HepG2 (cell line): ENCODE data around the gene PRR12. TPM values are rescaled to one million over a fixed set of nuclear protein-coding genes. Genes with fewer than 3 reads are reported as not detected.

Source experiments
- ISL2 ChIP-seq: sonication (generic); formaldehyde crosslinking; IDR thresholded peaks from 2 replicates; pipeline ENCODE4 v1.5.0; 2020; ENCODE audit warnings: missing genetic modification reagents
- MAF1 ChIP-seq: sonication (generic); formaldehyde crosslinking; IDR thresholded peaks from 2 replicates; pipeline ENCODE4 v1.5.0; 2020; ENCODE audit warnings: missing genetic modification reagents, borderline replicate concordance
- NR2C2 ChIP-seq: sonication (generic); formaldehyde crosslinking; IDR thresholded peaks from 2 replicates; pipeline ENCODE4 v1.4.0; 2020; ENCODE audit warnings: missing genetic modification reagents, mild to moderate bottlenecking, moderate library complexity, borderline replicate concordance
- RELA ChIP-seq: sonication (generic); formaldehyde crosslinking; IDR thresholded peaks from 2 replicates; pipeline ENCODE4 v1.4.0; 2020; ENCODE audit warnings: missing genetic modification reagents
- REXO4 ChIP-seq: sonication (generic); formaldehyde crosslinking; IDR thresholded peaks from 2 replicates; pipeline ENCODE4 v1.8.0; 2022; ENCODE audit warnings: missing genetic modification reagents, mild to moderate bottlenecking, borderline replicate concordance
- YEATS2 ChIP-seq: sonication (generic); formaldehyde crosslinking; IDR thresholded peaks from 2 replicates; pipeline ENCODE4 v1.4.0; 2020; ENCODE audit warnings: missing genetic modification reagents, borderline replicate concordance
- ZNF367 ChIP-seq: sonication (generic); formaldehyde crosslinking; IDR thresholded peaks from 2 replicates; pipeline ENCODE4 v1.4.0; 2020; ENCODE audit warnings: missing genetic modification reagents, borderline replicate concordance
- ZNF605 ChIP-seq: sonication (generic); formaldehyde crosslinking; IDR thresholded peaks from 2 replicates; pipeline ENCODE4 v1.8.0; 2022; ENCODE audit warnings: mild to moderate bottlenecking, missing genetic modification reagents
- polyA plus RNA-seq, 8 experiments: library from polyadenylated mRNA; depleted of rRNA in 3 of 8; stranded (reverse) in 7 of 8; unstranded in 1 of 8; fragments of >200 nt; fragmentation: Illumina TruSeq in 4 of 8; extraction: Trizol in 4 of 8; gene quantifications; 2 replicates each; pipeline versions ENCODE4 v1.2.1 to v1.2.3, GENCODE V29; 2011 to 2016; ENCODE audit warnings: low read depth in 4 of 8, missing spikeins in 1 of 8, mixed read lengths in 1 of 8; ENCODE audit not compliant: insufficient read depth in 1 of 8
- total RNA-seq, 5 experiments: library from RNA; depleted of rRNA; stranded (reverse); fragments of >200 nt; fragmentation: Illumina TruSeq; extraction: Trizol; gene quantifications; 2 replicates each; pipeline ENCODE4 v1.2.3, GENCODE V29; 2016; ENCODE audit warnings: low read depth in 1 of 5
- TF ChIP-seq, protein P1 (sequence below): sonication (generic); formaldehyde crosslinking; IDR thresholded peaks from 2 replicates; pipeline ENCODE4 v1.4.0; 2020; ENCODE audit warnings: low read depth, missing genetic modification reagents
- TF ChIP-seq, protein P2 (sequence below): IDR thresholded peaks from 2 replicates; pipeline ENCODE4 v1.6.1; 2016; ENCODE audit warnings: missing compliant biosample characterization, missing genetic modification reagents, borderline replicate concordance
- TF ChIP-seq, protein P3 (sequence below): sonication (generic); formaldehyde crosslinking; IDR thresholded peaks from 2 replicates; pipeline ENCODE4 v1.8.0; 2022; ENCODE audit warnings: low read depth, missing genetic modification reagents
- TF ChIP-seq, protein P4 (sequence below): IDR thresholded peaks from 2 replicates; pipeline ENCODE4 v1.6.1; 2016; ENCODE audit warnings: missing biosample characterization, missing genetic modification reagents, low read depth
- TF ChIP-seq, protein P5 (sequence below): sonication (generic); formaldehyde crosslinking; IDR thresholded peaks from 2 replicates; pipeline ENCODE4 v1.4.0; 2020; ENCODE audit warnings: mild to moderate bottlenecking, missing genetic modification reagents, borderline replicate concordance

Gene PRR12
- total and polyA plus RNA-seq, 2 of the 13 experiments (the other 11 are each of a cell fraction or from before 2014, with no cell fraction given) = 0.62 to 1.5 TPM

DNA sequence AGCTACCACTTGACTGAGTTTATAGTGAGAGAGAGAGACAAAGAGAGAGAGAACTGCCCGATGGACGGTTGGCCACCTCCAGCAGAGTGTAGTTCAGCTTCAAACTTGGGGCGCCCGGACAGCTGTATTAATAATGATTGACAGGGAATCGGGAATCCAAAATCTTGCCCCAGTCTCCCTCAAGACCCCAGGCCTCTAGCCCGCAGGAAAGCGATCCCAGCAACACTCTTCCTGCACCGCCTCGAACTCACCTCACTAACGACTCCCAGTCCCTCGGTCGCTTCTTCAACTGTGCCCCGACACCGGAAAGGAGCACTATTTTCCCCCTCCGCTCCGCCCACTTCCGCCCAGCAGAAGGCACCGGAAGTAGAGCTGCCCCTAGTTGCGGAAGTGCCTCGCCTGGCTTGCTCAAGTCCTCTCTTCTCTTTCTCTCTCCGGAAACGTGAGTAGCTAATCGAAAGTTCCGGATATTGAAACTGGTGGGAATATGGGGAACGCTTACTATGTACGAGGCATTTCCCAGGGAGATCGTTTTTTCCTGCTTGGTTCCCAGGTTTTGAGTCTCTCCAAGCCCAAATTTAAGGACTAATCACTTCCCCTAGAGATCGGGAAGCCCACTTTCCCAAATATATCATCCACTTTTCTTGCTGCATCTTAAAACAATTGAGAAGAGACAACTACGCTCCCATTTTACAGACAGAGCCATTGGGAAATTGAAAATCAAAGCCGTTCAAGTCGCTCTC lies 10.5 kb upstream of the PRR12 start, which contains the start of gene NOSIP (continued):
- TF ChIP-seq, protein P1, sequence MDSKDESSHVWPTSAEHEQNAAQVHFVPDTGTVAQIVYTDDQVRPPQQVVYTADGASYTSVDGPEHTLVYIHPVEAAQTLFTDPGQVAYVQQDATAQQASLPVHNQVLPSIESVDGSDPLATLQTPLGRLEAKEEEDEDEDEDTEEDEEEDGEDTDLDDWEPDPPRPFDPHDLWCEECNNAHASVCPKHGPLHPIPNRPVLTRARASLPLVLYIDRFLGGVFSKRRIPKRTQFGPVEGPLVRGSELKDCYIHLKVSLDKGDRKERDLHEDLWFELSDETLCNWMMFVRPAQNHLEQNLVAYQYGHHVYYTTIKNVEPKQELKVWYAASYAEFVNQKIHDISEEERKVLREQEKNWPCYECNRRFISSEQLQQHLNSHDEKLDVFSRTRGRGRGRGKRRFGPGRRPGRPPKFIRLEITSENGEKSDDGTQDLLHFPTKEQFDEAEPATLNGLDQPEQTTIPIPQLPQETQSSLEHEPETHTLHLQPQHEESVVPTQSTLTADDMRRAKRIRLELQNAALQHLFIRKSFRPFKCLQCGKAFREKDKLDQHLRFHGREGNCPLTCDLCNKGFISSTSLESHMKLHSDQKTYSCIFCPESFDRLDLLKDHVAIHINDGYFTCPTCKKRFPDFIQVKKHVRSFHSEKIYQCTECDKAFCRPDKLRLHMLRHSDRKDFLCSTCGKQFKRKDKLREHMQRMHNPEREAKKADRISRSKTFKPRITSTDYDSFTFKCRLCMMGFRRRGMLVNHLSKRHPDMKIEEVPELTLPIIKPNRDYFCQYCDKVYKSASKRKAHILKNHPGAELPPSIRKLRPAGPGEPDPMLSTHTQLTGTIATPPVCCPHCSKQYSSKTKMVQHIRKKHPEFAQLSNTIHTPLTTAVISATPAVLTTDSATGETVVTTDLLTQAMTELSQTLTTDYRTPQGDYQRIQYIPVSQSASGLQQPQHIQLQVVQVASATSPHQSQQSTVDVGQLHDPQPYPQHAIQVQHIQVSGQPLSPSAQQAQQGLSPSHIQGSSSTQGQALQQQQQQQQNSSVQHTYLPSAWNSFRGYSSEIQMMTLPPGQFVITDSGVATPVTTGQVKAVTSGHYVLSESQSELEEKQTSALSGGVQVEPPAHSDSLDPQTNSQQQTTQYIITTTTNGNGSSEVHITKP = peak; percentile 64; the same call in 1 of the 2 replicates
- TF ChIP-seq YEATS2 (CRISPR knock-in tag) = peak; percentile 95
- TF ChIP-seq RELA (CRISPR knock-in tag) = 0 out of 2 replicates have a peak, but pooled peaks have one; percentile 55
- TF ChIP-seq NR2C2 = peak; percentile 93
- TF ChIP-seq, protein P2, sequence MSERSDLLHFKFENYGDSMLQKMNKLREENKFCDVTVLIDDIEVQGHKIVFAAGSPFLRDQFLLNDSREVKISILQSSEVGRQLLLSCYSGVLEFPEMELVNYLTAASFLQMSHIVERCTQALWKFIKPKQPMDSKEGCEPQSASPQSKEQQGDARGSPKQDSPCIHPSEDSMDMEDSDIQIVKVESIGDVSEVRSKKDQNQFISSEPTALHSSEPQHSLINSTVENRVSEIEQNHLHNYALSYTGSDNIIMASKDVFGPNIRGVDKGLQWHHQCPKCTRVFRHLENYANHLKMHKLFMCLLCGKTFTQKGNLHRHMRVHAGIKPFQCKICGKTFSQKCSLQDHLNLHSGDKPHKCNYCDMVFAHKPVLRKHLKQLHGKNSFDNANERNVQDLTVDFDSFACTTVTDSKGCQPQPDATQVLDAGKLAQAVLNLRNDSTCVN = peak; percentile 66; the same call in 1 of the 2 replicates
- TF ChIP-seq, protein P3, sequence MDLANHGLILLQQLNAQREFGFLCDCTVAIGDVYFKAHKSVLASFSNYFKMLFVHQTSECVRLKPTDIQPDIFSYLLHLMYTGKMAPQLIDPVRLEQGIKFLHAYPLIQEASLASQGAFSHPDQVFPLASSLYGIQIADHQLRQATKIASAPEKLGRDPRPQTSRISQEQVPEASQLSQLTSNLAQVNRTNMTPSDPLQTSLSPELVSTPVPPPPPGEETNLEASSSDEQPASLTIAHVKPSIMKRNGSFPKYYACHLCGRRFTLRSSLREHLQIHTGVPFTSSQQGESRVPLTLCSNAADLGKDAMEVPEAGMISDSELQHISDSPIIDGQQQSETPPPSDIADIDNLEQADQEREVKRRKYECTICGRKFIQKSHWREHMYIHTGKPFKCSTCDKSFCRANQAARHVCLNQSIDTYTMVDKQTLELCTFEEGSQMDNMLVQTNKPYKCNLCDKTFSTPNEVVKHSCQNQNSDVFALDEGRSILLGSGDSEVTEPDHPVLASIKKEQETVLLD (CRISPR knock-in tag) = 0 out of 2 replicates have a peak, but pooled peaks have one; percentile 28
- no peak for TF ChIP-seq REXO4 (CRISPR knock-in tag)
- TF ChIP-seq ZNF605 = peak; percentile 63
- TF ChIP-seq MAF1 = peak; percentile 73; the same call in 1 of the 2 replicates
- TF ChIP-seq ISL2 (CRISPR knock-in tag) = peak; percentile 79
- TF ChIP-seq, protein P4, sequence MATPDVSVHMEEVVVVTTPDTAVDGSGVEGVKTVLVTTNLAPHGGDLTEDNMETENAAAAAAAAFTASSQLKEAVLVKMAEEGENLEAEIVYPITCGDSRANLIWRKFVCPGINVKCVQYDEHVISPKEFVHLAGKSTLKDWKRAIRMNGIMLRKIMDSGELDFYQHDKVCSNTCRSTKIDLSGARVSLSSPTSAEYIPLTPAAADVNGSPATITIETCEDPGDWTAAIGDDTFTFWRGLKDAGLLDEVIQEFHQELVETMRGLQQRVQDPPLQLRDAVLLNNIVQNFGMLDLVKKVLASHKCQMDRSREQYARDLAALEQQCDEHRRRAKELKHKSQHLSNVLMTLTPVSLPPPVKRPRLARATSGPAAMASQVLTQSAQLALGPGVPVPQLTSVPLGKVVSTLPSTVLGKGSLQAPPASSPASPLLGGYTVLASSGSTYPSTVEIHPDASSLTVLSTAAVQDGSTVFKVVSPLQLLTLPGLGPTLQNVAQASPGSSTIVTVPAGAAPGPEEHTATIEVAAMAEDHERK (CRISPR knock-in tag) = no peak
- no peak for TF ChIP-seq ZNF367
- TF ChIP-seq, protein P5, sequence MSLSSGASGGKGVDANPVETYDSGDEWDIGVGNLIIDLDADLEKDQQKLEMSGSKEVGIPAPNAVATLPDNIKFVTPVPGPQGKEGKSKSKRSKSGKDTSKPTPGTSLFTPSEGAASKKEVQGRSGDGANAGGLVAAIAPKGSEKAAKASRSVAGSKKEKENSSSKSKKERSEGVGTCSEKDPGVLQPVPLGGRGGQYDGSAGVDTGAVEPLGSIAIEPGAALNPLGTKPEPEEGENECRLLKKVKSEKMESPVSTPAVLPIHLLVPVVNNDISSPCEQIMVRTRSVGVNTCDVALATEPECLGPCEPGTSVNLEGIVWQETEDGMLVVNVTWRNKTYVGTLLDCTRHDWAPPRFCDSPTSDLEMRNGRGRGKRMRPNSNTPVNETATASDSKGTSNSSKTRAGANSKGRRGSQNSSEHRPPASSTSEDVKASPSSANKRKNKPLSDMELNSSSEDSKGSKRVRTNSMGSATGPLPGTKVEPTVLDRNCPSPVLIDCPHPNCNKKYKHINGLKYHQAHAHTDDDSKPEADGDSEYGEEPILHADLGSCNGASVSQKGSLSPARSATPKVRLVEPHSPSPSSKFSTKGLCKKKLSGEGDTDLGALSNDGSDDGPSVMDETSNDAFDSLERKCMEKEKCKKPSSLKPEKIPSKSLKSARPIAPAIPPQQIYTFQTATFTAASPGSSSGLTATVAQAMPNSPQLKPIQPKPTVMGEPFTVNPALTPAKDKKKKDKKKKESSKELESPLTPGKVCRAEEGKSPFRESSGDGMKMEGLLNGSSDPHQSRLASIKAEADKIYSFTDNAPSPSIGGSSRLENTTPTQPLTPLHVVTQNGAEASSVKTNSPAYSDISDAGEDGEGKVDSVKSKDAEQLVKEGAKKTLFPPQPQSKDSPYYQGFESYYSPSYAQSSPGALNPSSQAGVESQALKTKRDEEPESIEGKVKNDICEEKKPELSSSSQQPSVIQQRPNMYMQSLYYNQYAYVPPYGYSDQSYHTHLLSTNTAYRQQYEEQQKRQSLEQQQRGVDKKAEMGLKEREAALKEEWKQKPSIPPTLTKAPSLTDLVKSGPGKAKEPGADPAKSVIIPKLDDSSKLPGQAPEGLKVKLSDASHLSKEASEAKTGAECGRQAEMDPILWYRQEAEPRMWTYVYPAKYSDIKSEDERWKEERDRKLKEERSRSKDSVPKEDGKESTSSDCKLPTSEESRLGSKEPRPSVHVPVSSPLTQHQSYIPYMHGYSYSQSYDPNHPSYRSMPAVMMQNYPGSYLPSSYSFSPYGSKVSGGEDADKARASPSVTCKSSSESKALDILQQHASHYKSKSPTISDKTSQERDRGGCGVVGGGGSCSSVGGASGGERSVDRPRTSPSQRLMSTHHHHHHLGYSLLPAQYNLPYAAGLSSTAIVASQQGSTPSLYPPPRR (CRISPR knock-in tag) = no peak; the same call in 1 of the 2 replicates
